Neural cell (in vitro differentiated cells): ENCODE data around the gene CHRM1.

Source experiments
- RAD21 ChIP-seq: fragments of 450-650 bp; conservative IDR thresholded peaks from 2 replicates; pipeline ENCODE4 v1.6.1; 2014; ENCODE audit warnings: antibody characterized with exemption, mild to moderate bottlenecking, moderate library complexity
- TF ChIP-seq, protein P1 (sequence below): fragments of 450-650 bp; IDR thresholded peaks from 2 replicates; pipeline ENCODE4 v1.5.1; 2014; ENCODE audit warnings: antibody characterized with exemption, mild to moderate bottlenecking, moderate library complexity; ENCODE audit not compliant: poor library complexity, severe bottlenecking

DNA sequence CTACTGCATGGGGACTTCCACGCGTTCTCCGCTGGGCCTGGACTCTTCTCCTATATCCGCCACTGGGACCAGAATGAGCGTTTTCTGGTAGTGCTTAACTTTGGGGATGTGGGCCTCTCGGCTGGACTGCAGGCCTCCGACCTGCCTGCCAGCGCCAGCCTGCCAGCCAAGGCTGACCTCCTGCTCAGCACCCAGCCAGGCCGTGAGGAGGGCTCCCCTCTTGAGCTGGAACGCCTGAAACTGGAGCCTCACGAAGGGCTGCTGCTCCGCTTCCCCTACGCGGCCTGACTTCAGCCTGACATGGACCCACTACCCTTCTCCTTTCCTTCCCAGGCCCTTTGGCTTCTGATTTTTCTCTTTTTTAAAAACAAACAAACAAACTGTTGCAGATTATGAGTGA is 32.8 kb downstream of the CHRM1 start:
- TF ChIP-seq RAD21, result no peak
- TF ChIP-seq, protein P1, sequence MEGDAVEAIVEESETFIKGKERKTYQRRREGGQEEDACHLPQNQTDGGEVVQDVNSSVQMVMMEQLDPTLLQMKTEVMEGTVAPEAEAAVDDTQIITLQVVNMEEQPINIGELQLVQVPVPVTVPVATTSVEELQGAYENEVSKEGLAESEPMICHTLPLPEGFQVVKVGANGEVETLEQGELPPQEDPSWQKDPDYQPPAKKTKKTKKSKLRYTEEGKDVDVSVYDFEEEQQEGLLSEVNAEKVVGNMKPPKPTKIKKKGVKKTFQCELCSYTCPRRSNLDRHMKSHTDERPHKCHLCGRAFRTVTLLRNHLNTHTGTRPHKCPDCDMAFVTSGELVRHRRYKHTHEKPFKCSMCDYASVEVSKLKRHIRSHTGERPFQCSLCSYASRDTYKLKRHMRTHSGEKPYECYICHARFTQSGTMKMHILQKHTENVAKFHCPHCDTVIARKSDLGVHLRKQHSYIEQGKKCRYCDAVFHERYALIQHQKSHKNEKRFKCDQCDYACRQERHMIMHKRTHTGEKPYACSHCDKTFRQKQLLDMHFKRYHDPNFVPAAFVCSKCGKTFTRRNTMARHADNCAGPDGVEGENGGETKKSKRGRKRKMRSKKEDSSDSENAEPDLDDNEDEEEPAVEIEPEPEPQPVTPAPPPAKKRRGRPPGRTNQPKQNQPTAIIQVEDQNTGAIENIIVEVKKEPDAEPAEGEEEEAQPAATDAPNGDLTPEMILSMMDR, result no peak
